G401 (cell line): Measurements from ENCODE around the gene HIBADH. TPM values are rescaled to one million over a fixed set of nuclear protein-coding genes. Genes with fewer than 3 reads are reported as not detected.
A peak's percentile ranks its signal among the peaks of the same experiment; 100 is the strongest.

Experiments
- DNase-seq: peaks from one replicate; pipeline ENCODE4 v3.0.0-alpha.2; 2015; ENCODE audit warnings: low spot score
- in situ Hi-C: cut with HindIII; loops from 2 replicates; pipeline ENCODE4 v1.10.0; 2016; ENCODE audit warnings: low sequenced_read_pairs, mixed read lengths
- total RNA-seq: library from RNA; depleted of rRNA; stranded (reverse); fragments of >200 nt; shearing (Covaris generic); gene quantifications from 2 replicates; pipeline ENCODE4 v1.2.3, GENCODE V29; 2014; rRNA removed

The HIBADH gene
- 96.8 and 105 TPM in 2 replicates for total RNA-seq

GRCh38 chr7:27662490-27663205, at the start of gene HIBADH:
TSS of gene HIBADH (minus strand) at chr7:27662883. CDS start at chr7:27662788, 95 bp downstream.
- peak; percentile 99 for DNase-seq
- in situ Hi-C loops = no loop called here

GRCh38 chr7:27712217-27712616, 49.5 kb upstream of the HIBADH start:
- no peak for DNase-seq
- in situ Hi-C loops = no loop called here

DNA sequence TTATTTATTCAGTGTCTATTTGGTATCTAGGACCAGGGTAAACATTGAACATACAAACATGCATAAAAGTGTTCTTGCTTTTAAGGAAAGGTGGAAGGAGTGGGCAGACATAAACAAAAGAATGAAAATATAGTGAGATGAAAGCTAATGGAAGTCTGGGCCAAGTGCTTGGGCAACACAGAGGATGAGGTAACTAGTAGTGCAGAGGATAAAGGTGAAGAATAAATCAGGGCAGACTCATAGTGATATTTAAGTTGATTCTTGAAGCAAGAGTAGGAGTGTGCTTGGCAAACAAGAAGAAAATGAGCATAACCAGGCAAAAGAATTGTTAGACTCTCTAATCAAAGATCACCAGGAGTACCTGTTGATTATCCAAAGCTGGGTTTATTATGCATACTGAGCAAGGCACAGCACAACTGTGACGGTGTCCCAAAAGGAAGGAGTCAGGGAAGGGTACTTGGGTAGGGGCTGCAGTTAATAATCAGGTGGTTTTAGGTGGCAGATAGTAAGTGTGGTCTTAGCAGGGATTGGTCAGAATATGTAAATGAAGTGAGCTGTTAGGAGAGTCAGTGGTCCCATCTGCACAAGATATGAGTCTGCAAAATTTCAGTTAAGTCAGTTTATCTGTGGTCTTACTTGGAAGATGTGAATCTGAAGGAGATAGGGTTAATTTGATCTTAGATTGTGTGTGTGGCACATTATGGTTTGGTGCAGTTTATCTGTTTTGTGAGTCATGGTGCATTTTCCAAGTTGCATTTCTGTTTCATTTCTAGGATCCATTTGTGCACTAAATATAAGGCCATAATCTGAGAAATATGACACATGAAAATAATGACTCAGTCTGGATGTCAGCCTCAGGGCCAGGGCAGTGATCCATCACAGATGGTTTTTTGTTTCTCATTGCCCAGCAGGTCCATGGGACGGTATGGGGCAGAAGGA, 46.7 kb upstream of the HIBADH start:
- peak; percentile 4 for DNase-seq
- in situ Hi-C loops = no loop called here

- in situ Hi-C loops = no loop called here
- DNase-seq = no peak
Observed at GRCh38 chr7:27708485-27708884, 45.8 kb upstream of the HIBADH start.

GRCh38 chr7:27705200-27705594, 42.5 kb upstream of the HIBADH start:
- in situ Hi-C loops = no loop called here
- DNase-seq = no peak

GRCh38 chr7:27704422-27705199, 41.9 kb upstream of the HIBADH start:
- DNase-seq = no peak
- in situ Hi-C loops = no loop called here

DNA sequence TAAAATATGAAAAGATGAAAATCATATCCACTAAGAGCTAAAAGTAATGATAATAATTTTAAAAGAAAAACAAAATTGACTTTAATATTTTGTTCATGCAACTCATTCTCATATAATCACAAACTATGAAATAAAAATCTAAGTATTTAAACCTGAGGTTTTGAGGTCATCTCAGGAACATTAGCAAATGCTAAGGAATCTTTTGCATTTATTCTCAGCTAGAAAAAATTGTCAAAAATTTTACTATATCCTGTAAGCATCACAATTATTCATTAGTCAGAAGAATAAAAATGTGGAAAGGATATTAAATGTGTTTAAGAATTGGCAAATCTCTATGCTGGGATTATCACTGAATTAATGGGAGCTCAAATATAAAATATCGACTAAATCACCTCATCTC, 40.5 kb upstream of the HIBADH start:
- in situ Hi-C loops = no loop called here
- DNase-seq = no peak

DNA sequence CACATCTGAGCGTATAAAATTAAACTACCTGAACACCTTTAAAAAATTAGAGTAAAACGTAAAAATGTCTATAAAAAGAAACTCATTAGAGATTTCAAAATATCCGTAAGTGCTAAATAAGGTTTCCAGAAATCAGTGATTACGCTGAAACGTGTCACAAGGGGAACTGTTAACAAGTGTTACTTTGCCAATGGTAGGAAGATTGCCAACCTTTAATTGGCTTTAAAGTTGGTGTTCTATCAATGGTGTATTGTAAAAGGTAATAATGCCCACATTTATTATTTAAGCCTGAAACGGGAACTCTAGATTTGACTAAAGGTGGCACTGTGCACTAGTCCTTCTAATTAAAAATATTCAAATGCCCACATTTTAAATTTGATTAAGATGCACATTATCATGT, 37.8 kb upstream of the HIBADH start:
- no peak for DNase-seq
- in situ Hi-C loops = no loop called here

DNA sequence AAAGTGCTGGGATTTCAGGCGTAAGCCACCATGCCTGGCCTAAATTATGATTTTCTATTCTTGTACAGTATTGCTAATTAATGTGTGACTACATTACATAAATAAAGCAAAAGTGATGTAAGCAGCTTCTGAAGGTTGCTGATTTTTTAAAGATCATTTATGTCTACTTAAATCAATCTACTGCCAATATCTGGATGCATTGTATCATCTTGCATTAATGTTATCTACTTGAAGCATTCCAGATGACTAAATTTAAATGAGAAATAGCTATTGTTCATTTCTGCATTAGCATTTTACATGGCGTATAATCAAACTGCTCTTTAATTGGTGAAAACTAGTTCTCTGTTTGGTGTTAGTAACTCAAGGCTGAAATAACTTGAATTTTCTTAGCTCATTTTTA, 37.1 kb upstream of the HIBADH start:
- in situ Hi-C loops = no loop called here
- no peak for DNase-seq

GRCh38 chr7:27697861-27698430, 35.3 kb upstream of the HIBADH start:
- DNase-seq = no peak
- in situ Hi-C loops = no loop called here

DNA sequence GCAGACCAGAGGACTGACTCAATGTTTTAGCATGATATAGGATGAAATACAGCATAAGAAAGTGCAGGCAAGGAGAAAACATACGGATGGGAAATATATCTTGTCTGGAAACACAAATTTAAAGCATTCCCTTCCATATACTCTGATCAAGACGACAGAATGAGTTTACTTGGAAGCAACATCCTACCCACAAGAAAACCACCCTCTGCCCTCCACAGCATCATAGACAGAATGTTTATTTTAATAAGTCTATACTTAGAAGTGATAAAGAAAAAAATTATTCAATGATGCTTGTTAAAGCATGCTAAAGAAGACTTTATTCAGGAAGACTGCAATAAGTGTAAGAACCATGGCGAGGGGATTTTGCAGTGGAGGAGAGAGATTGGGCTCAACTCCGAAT, 32.4 kb upstream of the HIBADH start:
- in situ Hi-C loops = no loop called here
- no peak for DNase-seq

- no peak for DNase-seq
- in situ Hi-C loops = no loop called here
Observed at GRCh38 chr7:27693794-27694193, 31.1 kb upstream of the HIBADH start.

- DNase-seq = no peak
- in situ Hi-C loops = no loop called here
Observed at GRCh38 chr7:27690649-27691048, 28.0 kb upstream of the HIBADH start.

- in situ Hi-C loops = no loop called here
- DNase-seq = no peak
Observed at GRCh38 chr7:27689591-27690164, 27.0 kb upstream of the HIBADH start.

- in situ Hi-C loops = no loop called here
- no peak for DNase-seq
Observed at GRCh38 chr7:27689150-27689549, 26.5 kb upstream of the HIBADH start.

- in situ Hi-C loops = no loop called here
- DNase-seq = no peak
Observed at GRCh38 chr7:27688646-27689045, 26.0 kb upstream of the HIBADH start.

GRCh38 chr7:27688056-27688455, 25.4 kb upstream of the HIBADH start:
- no peak for DNase-seq
- in situ Hi-C loops = no loop called here

DNA sequence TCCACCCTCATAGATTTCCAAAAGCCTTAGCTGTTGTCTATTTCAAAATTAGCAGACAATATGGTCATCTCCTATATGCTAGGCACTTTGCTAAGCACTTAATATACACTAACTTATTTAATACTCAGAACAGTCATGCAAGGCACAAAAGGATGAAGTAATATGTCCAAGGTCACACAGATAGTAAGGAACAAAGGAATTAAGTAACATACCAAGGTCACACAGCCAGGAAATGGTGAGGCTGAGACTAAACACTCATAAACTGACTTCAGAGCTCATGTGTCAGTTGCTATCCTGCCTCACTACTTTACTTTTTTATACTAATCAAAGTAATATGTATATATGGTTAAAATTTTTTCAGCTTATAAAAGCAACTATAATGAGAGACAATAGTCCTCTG, 23.6 kb upstream of the HIBADH start:
- in situ Hi-C loops = no loop called here
- DNase-seq = no peak

- in situ Hi-C loops = no loop called here
- no peak for DNase-seq
Observed at GRCh38 chr7:27685893-27686292, 23.2 kb upstream of the HIBADH start.
